HL-60 (cell line): ENCODE measurements around the gene ALK.
"Not testable (repeated sequence)": the region's sequence is repeated elsewhere in the genome, so short reads cannot be mapped to it uniquely, and the experiment has no call there.

Experiments
- CTCF ChIP-seq: IDR thresholded peaks from one replicate; pipeline ENCODE4 v1.5.1; 2011; ENCODE audit warnings: low read length, control low read depth, inconsistent platforms; ENCODE audit not compliant: insufficient read depth
- POLR2AphosphoS5 ChIP-seq: IDR thresholded peaks from 2 replicates; pipeline ENCODE4 v1.6.1; 2012; ENCODE audit warnings: low read depth

- TF ChIP-seq CTCF, POLR2AphosphoS5: not testable (repeated sequence)
Observed at GRCh38 chr2:29253495-29254275, 667.7 kb downstream of the ALK start.
